NB4 (cell line): ENCODE data around the gene PRSS56.
"Not testable (repeated sequence)": the region's sequence is repeated elsewhere in the genome, so short reads cannot be mapped to it uniquely, and the experiment has no call there.

Source experiments
- DNase-seq: peaks from one replicate; pipeline ENCODE4 v3.0.0; 2010; ENCODE audit warnings: low read depth
- H3K4me3 ChIP-seq: one replicate; pipeline ENCODE4 v1.5.1; 2011; ENCODE audit warnings: mild to moderate bottlenecking, low read depth, low read length, moderate library complexity
- CTCF ChIP-seq: IDR thresholded peaks from one replicate; pipeline ENCODE4 v1.5.1; 2012; ENCODE audit warnings: low read depth, low read length
- MAX ChIP-seq: IDR thresholded peaks from 2 replicates; pipeline ENCODE4 v1.6.1; 2011; ENCODE audit warnings: low read depth, low read length
- MYC ChIP-seq: IDR thresholded peaks from 2 replicates; pipeline ENCODE4 v1.6.1; 2011; ENCODE audit warnings: low read depth, low read length
- POLR2A ChIP-seq: IDR thresholded peaks from 2 replicates; pipeline ENCODE4 v1.6.1; 2011; ENCODE audit warnings: mild to moderate bottlenecking; ENCODE audit not compliant: insufficient read length; ENCODE audit errors: extremely low read depth

Gene PRSS56

GRCh38 chr2:232530626-232531260, 10.6 kb downstream of the PRSS56 start:
- DNase-seq: no peak
- TF ChIP-seq MAX (no peak), POLR2A (no peak), MYC (no peak), CTCF (no peak)
- no peak overlapping the region for H3K4me3 ChIP-seq

- TF ChIP-seq POLR2A (no peak), MYC (no peak), CTCF (no peak), MAX (no peak)
- no peak overlapping the region for H3K4me3 ChIP-seq
- DNase-seq: no peak
Observed at GRCh38 chr2:232532419-232532818, 12.2 kb downstream of the PRSS56 start.

- not testable (repeated sequence) for H3K4me3 ChIP-seq, DNase-seq
Observed at GRCh38 chr2:232532821-232533220, 12.6 kb downstream of the PRSS56 start.

GRCh38 chr2:232533944-232534710, 13.9 kb downstream of the PRSS56 start:
- H3K4me3 ChIP-seq: no peak overlapping the region
- no peak for DNase-seq
- TF ChIP-seq POLR2A (no peak), MAX (no peak), MYC (no peak), CTCF (no peak)

- TF ChIP-seq MYC (no peak), CTCF (no peak), POLR2A (no peak), MAX (no peak)
- H3K4me3 ChIP-seq: no peak overlapping the region
- no peak for DNase-seq
Observed at GRCh38 chr2:232534940-232535651, 14.9 kb downstream of the PRSS56 start.
